A549 (cell line): ENCODE measurements around the gene ZNF385B. TPM values are rescaled to one million over a fixed set of nuclear protein-coding genes. Genes with fewer than 3 reads are reported as not detected.

Source experiments
- ATAC-seq, 2 experiments: fragments of 200-7000 bp in 1 of 2; fragments of >200 bp in 1 of 2; cut with Nextera tagmentation in 1 of 2; cut with Tn5 transposase in 1 of 2; 3 replicates each; pipeline versions ENCODE4 v1.8.0 to v1.9.1; 2018 to 2020; ENCODE audit warnings: mild to moderate bottlenecking in 1 of 2, moderate library complexity in 1 of 2
- CTCF ChIA-PET: fragments of 300-600 bp; sonication (Branson Sonifier 250); formaldehyde crosslinking; extraction: SDS; loops from one replicate; lab custom pipeline; 2021; ENCODE audit warnings: antibody characterized with exemption, inconsistent platforms; lab: Yijun Ruan, JAX
- POLR2A ChIA-PET: fragments of 350-600 bp; formaldehyde crosslinking; extraction: SDS; loops from one replicate; lab custom pipeline; 2021; ENCODE audit warnings: antibody characterized with exemption, inconsistent platforms; lab: Yijun Ruan, JAX
- DNase-seq, 2 experiments: peaks; one replicate each; pipeline versions ENCODE4 v3.0.0 to v3.0.0-alpha.2; 2011 to 2016; ENCODE audit warnings: low read depth in 1 of 2, low spot score in 1 of 2
- FAIRE-seq: peaks from 2 replicates; lab custom pipeline; 2011; peaks lifted over from hg19 to GRCh38; lab: Jason Lieb, UNC
- H3K27ac ChIP-seq, 2 experiments: fragments of >200 bp; sonication (Bioruptor Twin); formaldehyde crosslinking; 3 replicates each; pipeline ENCODE4 v1.5.1; 2016 to 2017
- H3K4me1 ChIP-seq: fragments of >200 bp; sonication (Bioruptor Twin); formaldehyde crosslinking; 3 replicates; pipeline ENCODE4 v1.6.1; 2016
- H3K4me2 ChIP-seq: fragments of >200 bp; sonication (Bioruptor Twin); formaldehyde crosslinking; 3 replicates; pipeline ENCODE4 v1.6.1; 2016
- H3K4me3 ChIP-seq: fragments of >200 bp; sonication (Bioruptor Twin); formaldehyde crosslinking; 3 replicates; pipeline ENCODE4 v1.5.1; 2016
- H3K9me3 ChIP-seq: fragments of >200 bp; sonication (Bioruptor Twin); formaldehyde crosslinking; 3 replicates; pipeline ENCODE4 v1.6.1; 2016
- BHLHE40 ChIP-seq: IDR thresholded peaks from 2 replicates; pipeline ENCODE4 v1.6.1; 2012; ENCODE audit warnings: low read depth, low read length, inconsistent platforms
- CBX2 ChIP-seq: fragments of 200-600 bp; sonication (generic); IDR thresholded peaks from 2 replicates; pipeline ENCODE4 v1.6.1; 2016; ENCODE audit warnings: low read depth, mild to moderate bottlenecking, borderline replicate concordance
- CBX8 ChIP-seq: fragments of 200-600 bp; sonication (generic); IDR thresholded peaks from 2 replicates; pipeline ENCODE4 v1.6.1; 2016
- CEBPB ChIP-seq, 2 experiments: fragments of >200 bp in 1 of 2; sonication (Bioruptor Twin) in 1 of 2; formaldehyde crosslinking in 1 of 2; IDR thresholded peaks; 2 replicates each; pipeline ENCODE4 v1.6.1; 2012 to 2016
- EHF ChIP-seq: fragments of 250-450 bp; sonication (Bioruptor Pico); IDR thresholded peaks from 2 replicates; pipeline ENCODE4 v1.5.0; 2020; ENCODE audit warnings: mild to moderate bottlenecking
- EHMT2 ChIP-seq: fragments of 200-600 bp; sonication (generic); IDR thresholded peaks from 2 replicates; pipeline ENCODE4 v1.6.1; 2016; ENCODE audit warnings: antibody characterized with exemption, low read depth, mild to moderate bottlenecking, moderate library complexity
- EP300 ChIP-seq, 2 experiments: fragments of >200 bp; sonication (Bioruptor Twin); formaldehyde crosslinking; IDR thresholded peaks; 2 replicates in 1 of 2; 3 replicates in 1 of 2; pipeline ENCODE4 v1.6.1; 2016 to 2017
- ESRRA ChIP-seq: fragments of 150-350 bp; IDR thresholded peaks from 2 replicates; pipeline ENCODE4 v1.6.1; 2014; ENCODE audit warnings: mild to moderate bottlenecking, low read length, borderline replicate concordance
- FOXS1 ChIP-seq: fragments of 250-450 bp; sonication (Bioruptor Pico); IDR thresholded peaks from 2 replicates; pipeline ENCODE4 v1.5.0; 2020; ENCODE audit warnings: mild to moderate bottlenecking, moderate library complexity
- HOXB5 ChIP-seq: fragments of 250-450 bp; sonication (Bioruptor Pico); IDR thresholded peaks from 2 replicates; pipeline ENCODE4 v1.5.0; 2020; ENCODE audit warnings: mild to moderate bottlenecking, moderate library complexity
- JUN ChIP-seq, 2 experiments: fragments of >200 bp; sonication (Bioruptor Twin); formaldehyde crosslinking; IDR thresholded peaks; 2 replicates in 1 of 2; 3 replicates in 1 of 2; pipeline ENCODE4 v1.6.1; 2016 to 2017
- MYC ChIP-seq: IDR thresholded peaks from 2 replicates; pipeline ENCODE4 v1.6.1; 2012; ENCODE audit warnings: mild to moderate bottlenecking, inconsistent platforms, low read length, improper control_type of control experiment, borderline replicate concordance
- NFE2L2 ChIP-seq: fragments of 150-350 bp; conservative IDR thresholded peaks from 2 replicates; pipeline ENCODE4 v1.6.1; 2014; ENCODE audit warnings: low read length
- PHF8 ChIP-seq: fragments of 200-600 bp; sonication (generic); IDR thresholded peaks from 2 replicates; pipeline ENCODE4 v1.6.1; 2016; ENCODE audit warnings: low read depth, mild to moderate bottlenecking, antibody characterized with exemption, moderate library complexity, borderline replicate concordance
- RAD21 ChIP-seq, 2 experiments: fragments of >200 bp in 1 of 2; sonication (Bioruptor Twin) in 1 of 2; formaldehyde crosslinking in 1 of 2; IDR thresholded peaks in 1 of 2; conservative IDR thresholded peaks in 1 of 2; 2 replicates in 1 of 2; 3 replicates in 1 of 2; pipeline ENCODE4 v1.6.1; 2012 to 2018; ENCODE audit warnings: inconsistent platforms in 1 of 2
- RCOR1 ChIP-seq: fragments of 150-350 bp; IDR thresholded peaks from 2 replicates; pipeline ENCODE4 v1.6.1; 2014; ENCODE audit warnings: antibody characterized with exemption, low read length, low read depth
- RNF2 ChIP-seq: fragments of 200-600 bp; sonication (generic); IDR thresholded peaks from 2 replicates; pipeline ENCODE4 v1.6.1; 2016; ENCODE audit warnings: low read depth, mild to moderate bottlenecking, antibody characterized with exemption, moderate library complexity, borderline replicate concordance
- TP53 ChIP-seq: fragments of 250-450 bp; sonication (Bioruptor Pico); IDR thresholded peaks from 2 replicates; pipeline ENCODE4 v1.5.0; 2021; ENCODE audit warnings: mild to moderate bottlenecking, moderate library complexity
- ZNF302 ChIP-seq: fragments of 250-450 bp; sonication (Bioruptor Pico); IDR thresholded peaks from 2 replicates; pipeline ENCODE4 v1.9.0; 2021; ENCODE audit warnings: inconsistent platforms, mild to moderate bottlenecking, moderate library complexity
- WGBS: methylation state at CpG from one replicate; pipeline ENCODE4 v1.1.6; 2017; ENCODE audit errors: missing lambda C conversion rate; 5-methylcytosine and 5-hydroxymethylcytosine counted together
- polyA plus RNA-seq, 4 experiments: library from polyadenylated mRNA; depleted of rRNA in 3 of 4; stranded (reverse); fragments of >200 nt; fragmentation: RNase III in 1 of 4; extraction: RNeasy Plus Mini Kit Qiagen cat#74134 plus additional on column Dnase treatment in 1 of 4; gene quantifications; 2 replicates in 3 of 4; 3 replicates in 1 of 4; pipeline ENCODE4 v1.2.3, GENCODE V29; 2011 to 2017
- TF ChIP-seq, protein P1 (sequence below): fragments of 200-600 bp; sonication (generic); IDR thresholded peaks from 2 replicates; pipeline ENCODE4 v1.6.1; 2016; ENCODE audit warnings: antibody characterized with exemption, mild to moderate bottlenecking, moderate library complexity
- TF ChIP-seq, protein P2 (sequence below): fragments of >200 bp; sonication (Bioruptor Twin); formaldehyde crosslinking; IDR thresholded peaks from 3 replicates; pipeline ENCODE4 v1.6.1; 2016
- TF ChIP-seq, protein P3 (sequence below): fragments of 250-450 bp; sonication (Bioruptor Pico); IDR thresholded peaks from 2 replicates; pipeline ENCODE4 v1.5.0; 2020; ENCODE audit warnings: low read depth, mild to moderate bottlenecking, moderate library complexity
- TF ChIP-seq, protein P4 (sequence below): IDR thresholded peaks from 2 replicates; pipeline ENCODE4 v1.6.1; 2012
- TF ChIP-seq, protein P5 (sequence below): IDR thresholded peaks from 2 replicates; pipeline ENCODE4 v1.6.1; 2012

The ZNF385B gene
- polyA plus RNA-seq, 2 of the 4 experiments (the other 2 are of a cell fraction) = not detected

DNA sequence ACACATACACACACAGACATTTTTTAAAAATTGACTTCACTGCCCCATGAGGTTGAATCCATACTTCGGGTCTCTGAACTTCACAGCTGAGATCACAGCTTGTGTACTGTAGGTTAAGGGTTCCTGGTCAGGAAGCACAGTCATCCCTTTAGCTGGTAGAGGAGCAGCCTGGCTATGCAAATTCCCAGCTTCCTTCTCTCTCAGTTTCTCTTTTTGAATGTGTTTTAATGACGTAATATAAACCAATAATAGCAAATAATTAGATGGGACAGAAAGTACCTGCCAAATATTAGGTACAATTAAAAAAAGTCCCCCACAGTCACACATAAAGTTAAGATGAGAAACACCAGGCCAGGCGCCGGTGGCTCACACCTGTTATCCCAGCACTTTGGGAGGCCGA lies 178.7 kb downstream of the ZNF385B start:
- 65% methylated on average over 5 of the region's 5 CpGs for WGBS
- POLR2A ChIA-PET = no interaction called here
- no peak for FAIRE-seq
- no peak overlapping the region for H3K4me2 ChIP-seq
- no peak for ATAC-seq
- H3K27ac ChIP-seq = no peak overlapping the region
- H3K4me1 ChIP-seq = no peaks in the 10 kb centered on the region
- DNase-seq = no peak
- TF ChIP-seq TP53 (no peak), ESRRA (no peak), ZNF302 (no peak), BHLHE40 (no peak), MYC (no peak), HOXB5 (CRISPR knock-in tag) (no peak), NFE2L2 (no peak), EHMT2 (no peak), RCOR1 (no peak), CBX2 (no peak), RAD21 (conservative IDR thresholded peaks at IDR 0.05 in 1 of 2, IDR thresholded peaks at IDR 0.05 in 1 of 2) (no peak)
- TF ChIP-seq, protein P1, sequence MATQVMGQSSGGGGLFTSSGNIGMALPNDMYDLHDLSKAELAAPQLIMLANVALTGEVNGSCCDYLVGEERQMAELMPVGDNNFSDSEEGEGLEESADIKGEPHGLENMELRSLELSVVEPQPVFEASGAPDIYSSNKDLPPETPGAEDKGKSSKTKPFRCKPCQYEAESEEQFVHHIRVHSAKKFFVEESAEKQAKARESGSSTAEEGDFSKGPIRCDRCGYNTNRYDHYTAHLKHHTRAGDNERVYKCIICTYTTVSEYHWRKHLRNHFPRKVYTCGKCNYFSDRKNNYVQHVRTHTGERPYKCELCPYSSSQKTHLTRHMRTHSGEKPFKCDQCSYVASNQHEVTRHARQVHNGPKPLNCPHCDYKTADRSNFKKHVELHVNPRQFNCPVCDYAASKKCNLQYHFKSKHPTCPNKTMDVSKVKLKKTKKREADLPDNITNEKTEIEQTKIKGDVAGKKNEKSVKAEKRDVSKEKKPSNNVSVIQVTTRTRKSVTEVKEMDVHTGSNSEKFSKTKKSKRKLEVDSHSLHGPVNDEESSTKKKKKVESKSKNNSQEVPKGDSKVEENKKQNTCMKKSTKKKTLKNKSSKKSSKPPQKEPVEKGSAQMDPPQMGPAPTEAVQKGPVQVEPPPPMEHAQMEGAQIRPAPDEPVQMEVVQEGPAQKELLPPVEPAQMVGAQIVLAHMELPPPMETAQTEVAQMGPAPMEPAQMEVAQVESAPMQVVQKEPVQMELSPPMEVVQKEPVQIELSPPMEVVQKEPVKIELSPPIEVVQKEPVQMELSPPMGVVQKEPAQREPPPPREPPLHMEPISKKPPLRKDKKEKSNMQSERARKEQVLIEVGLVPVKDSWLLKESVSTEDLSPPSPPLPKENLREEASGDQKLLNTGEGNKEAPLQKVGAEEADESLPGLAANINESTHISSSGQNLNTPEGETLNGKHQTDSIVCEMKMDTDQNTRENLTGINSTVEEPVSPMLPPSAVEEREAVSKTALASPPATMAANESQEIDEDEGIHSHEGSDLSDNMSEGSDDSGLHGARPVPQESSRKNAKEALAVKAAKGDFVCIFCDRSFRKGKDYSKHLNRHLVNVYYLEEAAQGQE = no peak
- TF ChIP-seq, protein P2, sequence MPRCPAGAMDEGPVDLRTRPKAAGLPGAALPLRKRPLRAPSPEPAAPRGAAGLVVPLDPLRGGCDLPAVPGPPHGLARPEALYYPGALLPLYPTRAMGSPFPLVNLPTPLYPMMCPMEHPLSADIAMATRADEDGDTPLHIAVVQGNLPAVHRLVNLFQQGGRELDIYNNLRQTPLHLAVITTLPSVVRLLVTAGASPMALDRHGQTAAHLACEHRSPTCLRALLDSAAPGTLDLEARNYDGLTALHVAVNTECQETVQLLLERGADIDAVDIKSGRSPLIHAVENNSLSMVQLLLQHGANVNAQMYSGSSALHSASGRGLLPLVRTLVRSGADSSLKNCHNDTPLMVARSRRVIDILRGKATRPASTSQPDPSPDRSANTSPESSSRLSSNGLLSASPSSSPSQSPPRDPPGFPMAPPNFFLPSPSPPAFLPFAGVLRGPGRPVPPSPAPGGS = no peak
- TF ChIP-seq, all 56 proteins: peak for 0
- Histone ChIP-seq H3K9me3 (no peaks in the 10 kb centered on the region), H3K4me3 (no peak overlapping the region)
- CTCF ChIA-PET = no interaction called here

DNA sequence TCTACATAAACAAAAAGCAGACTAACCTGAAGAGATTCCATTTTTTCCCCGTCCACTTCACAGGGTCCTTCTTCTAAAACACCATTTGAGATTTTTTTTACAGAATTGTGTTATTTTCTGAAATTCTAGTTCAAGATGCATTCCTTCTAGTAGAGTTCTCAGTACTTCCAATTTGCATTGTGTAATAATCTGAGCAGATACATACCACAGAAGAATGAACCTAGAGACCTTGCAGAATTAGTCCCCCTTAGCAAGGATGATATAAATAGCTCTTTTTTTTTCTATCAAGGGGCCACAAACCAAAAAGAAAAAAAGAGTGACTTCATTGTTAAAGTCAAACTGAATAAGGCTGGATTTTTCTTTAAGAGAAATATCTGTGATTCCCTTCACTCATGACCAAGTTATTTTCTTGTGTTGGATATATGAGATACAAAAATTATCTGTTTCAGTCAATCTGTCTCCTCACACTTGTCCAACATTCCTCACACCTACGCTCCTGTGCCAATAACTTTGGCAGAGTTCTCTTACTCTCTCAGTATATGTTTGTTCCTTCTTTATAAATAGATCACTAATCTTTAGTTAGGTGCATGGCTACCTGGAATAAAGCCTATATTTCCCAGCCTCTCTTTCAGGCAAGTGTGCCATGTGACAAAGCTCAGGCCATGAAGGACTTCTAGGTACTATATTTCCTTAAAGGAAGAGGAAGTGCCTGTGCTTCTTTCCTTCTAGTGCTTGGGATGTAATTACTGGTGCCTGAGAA lies 183.5 kb downstream of the ZNF385B start:
- CTCF ChIA-PET = no interaction called here
- TF ChIP-seq FOXS1 (CRISPR knock-in tag) (no peak), HOXB5 (CRISPR knock-in tag) (no peak), PHF8 (no peak), TP53 (no peak), RAD21 (conservative IDR thresholded peaks at IDR 0.05 in 1 of 2, IDR thresholded peaks at IDR 0.05 in 1 of 2) (no peak), ESRRA (no peak), CBX2 (no peak), CBX8 (no peak)
- no peak overlapping the region for H3K4me2 ChIP-seq
- H3K4me1 ChIP-seq = no peaks in the 10 kb centered on the region
- H3K9me3 ChIP-seq = no peaks in the 10 kb centered on the region
- no peak overlapping the region for H3K27ac ChIP-seq
- FAIRE-seq (no peak), ATAC-seq (no peak), DNase-seq (no peak)
- H3K4me3 ChIP-seq = no peak overlapping the region
- POLR2A ChIA-PET = no interaction called here
- WGBS = 30% methylated on average over 2 of the region's 2 CpGs

DNA sequence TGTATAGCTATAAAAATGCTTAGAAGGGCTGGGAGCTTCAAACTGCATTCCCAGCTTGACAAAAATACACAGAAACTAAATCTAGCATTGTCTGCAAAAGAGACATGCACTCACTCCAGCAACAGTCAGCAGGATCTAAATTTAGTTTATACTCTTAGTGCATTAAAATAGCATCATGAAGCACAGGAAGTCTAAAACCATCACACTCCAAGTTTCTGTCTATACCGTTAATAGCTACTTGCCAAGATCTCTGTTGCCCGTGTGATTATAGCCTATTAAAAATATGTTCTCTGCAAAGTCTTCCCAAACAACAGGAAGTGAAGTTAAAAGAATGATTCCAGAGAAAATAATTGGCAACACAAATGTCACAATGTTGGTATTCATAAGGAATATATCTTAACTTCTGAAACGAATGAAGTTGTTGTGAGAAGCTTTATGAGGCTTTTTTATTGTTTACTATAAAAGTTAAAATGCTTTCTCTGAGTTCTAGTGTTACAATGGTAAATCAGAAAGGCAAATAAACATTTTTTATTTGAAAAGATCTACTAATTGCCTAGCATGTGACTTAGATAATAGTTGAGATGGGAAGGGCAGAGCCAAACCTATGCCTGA lies 184.2 kb downstream of the ZNF385B start:
- Histone ChIP-seq H3K4me3 (no peak overlapping the region), H3K9me3 (no peaks in the 10 kb centered on the region), H3K4me2 (no peak overlapping the region), H3K27ac (no peak overlapping the region), H3K4me1 (no peaks in the 10 kb centered on the region)
- ChIA-PET CTCF (no interaction called here), POLR2A (no interaction called here)
- TF ChIP-seq JUN (IDR thresholded peaks at IDR 0.05) = no peak
- no peak for TF ChIP-seq ZNF302
- TF ChIP-seq PHF8 = no peak
- TF ChIP-seq RCOR1 = no peak
- no peak for TF ChIP-seq BHLHE40
- no peak for TF ChIP-seq CEBPB (IDR thresholded peaks at IDR 0.05)
- TF ChIP-seq RNF2 = no peak
- TF ChIP-seq, protein P3, sequence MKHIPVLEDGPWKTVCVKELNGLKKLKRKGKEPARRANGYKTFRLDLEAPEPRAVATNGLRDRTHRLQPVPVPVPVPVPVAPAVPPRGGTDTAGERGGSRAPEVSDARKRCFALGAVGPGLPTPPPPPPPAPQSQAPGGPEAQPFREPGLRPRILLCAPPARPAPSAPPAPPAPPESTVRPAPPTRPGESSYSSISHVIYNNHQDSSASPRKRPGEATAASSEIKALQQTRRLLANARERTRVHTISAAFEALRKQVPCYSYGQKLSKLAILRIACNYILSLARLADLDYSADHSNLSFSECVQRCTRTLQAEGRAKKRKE (CRISPR knock-in tag) = no peak
- no peak for TF ChIP-seq EP300 (IDR thresholded peaks at IDR 0.05)
- TF ChIP-seq, protein P4, sequence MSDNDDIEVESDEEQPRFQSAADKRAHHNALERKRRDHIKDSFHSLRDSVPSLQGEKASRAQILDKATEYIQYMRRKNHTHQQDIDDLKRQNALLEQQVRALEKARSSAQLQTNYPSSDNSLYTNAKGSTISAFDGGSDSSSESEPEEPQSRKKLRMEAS = no peak
- TF ChIP-seq, protein P5, sequence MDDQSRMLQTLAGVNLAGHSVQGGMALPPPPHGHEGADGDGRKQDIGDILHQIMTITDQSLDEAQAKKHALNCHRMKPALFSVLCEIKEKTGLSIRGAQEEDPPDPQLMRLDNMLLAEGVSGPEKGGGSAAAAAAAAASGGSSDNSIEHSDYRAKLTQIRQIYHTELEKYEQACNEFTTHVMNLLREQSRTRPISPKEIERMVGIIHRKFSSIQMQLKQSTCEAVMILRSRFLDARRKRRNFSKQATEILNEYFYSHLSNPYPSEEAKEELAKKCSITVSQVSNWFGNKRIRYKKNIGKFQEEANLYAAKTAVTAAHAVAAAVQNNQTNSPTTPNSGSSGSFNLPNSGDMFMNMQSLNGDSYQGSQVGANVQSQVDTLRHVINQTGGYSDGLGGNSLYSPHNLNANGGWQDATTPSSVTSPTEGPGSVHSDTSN = no peak
- no peak for TF ChIP-seq EHF (CRISPR knock-in tag)
- DNase-seq = no peak
- 35% methylated on average over 3 of the region's 3 CpGs for WGBS
- FAIRE-seq = no peak
- no peak for ATAC-seq
